K562 (cell line): ENCODE data around the gene CD300A.

Experiments used
- FOXJ3 ChIP-seq: sonication (generic); formaldehyde crosslinking; IDR thresholded peaks from 2 replicates; pipeline ENCODE4 v1.4.0; 2020; ENCODE audit warnings: mild to moderate bottlenecking, missing genetic modification reagents
- PHB ChIP-seq: fragments of 250-450 bp; sonication (Bioruptor Pico); IDR thresholded peaks from 2 replicates; pipeline ENCODE4 v1.5.0; 2021
- SRSF9 ChIP-seq: fragments of 200-400 bp; formaldehyde crosslinking; IDR thresholded peaks from 2 replicates; pipeline ENCODE4 v1.6.1; 2017; ENCODE audit warnings: low read depth, low read length, borderline replicate concordance

GRCh38 chr17:74520790-74521480, 54.5 kb downstream of the CD300A start:
- no peak for TF ChIP-seq PHB (CRISPR knock-in tag)
- no peak for TF ChIP-seq FOXJ3
- no peak for TF ChIP-seq SRSF9
